ENCODE results near the gene UGT1A7. TPM values are rescaled to one million over a fixed set of nuclear protein-coding genes. Genes with fewer than 3 reads are reported as not detected.

The UGT1A7 gene
- total RNA-seq, 1 donor from 2014 or later = not detected

- no peak for DNase-seq (ENCODE audit: low spot score)
- Mint-ChIP-seq H3K4me3 (ENCODE audit: unreplicated experiment) (no peak overlapping the region), H3K27ac (ENCODE audit: unreplicated experiment) (no peak overlapping the region), H3K27me3 (ENCODE audit: unreplicated experiment) (peaks cover 14% of the 10 kb centered on the region), H3K9me3 (ENCODE audit: unreplicated experiment) (no peaks in the 10 kb centered on the region), H3K36me3 (ENCODE audit: low read depth, unreplicated experiment) (no peaks in the 10 kb centered on the region), H3K4me1 (ENCODE audit: unreplicated experiment) (no peaks in the 10 kb centered on the region)
- TF ChIP-seq CTCF (IDR thresholded peaks at IDR 0.05; ENCODE audit: unreplicated experiment) = no peak
These were observed 117.5 kb downstream of the UGT1A7 start for GRCh38 chr2:233799087-233799665.

DNA sequence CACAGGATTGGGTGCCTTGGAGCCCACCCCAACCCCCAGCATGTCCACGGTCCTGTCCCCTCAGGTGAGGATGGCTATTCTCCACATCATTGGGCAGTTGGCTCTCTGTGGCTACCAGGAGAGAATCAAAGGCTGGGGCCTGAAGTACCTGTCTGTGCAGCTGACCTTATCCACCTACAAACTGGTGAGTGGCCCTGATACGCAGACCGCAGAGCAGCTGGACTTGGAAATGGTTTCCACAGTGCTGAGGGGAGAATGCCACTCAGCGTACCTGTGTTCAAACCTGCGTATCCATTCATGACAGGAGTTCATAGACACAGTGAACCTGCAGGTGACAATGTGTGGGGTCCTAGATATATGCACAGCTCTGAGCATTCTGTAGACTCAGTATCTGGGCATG lies 118.0 kb downstream of the UGT1A7 start:
- H3K9me3 Mint-ChIP-seq (ENCODE audit: unreplicated experiment) = no peaks in the 10 kb centered on the region
- H3K4me1 Mint-ChIP-seq (ENCODE audit: unreplicated experiment) = no peaks in the 10 kb centered on the region
- peaks cover 12% of the 10 kb centered on the region for H3K27me3 Mint-ChIP-seq (ENCODE audit: unreplicated experiment)
- no peak overlapping the region for H3K27ac Mint-ChIP-seq (ENCODE audit: unreplicated experiment)
- no peak overlapping the region for H3K4me3 Mint-ChIP-seq (ENCODE audit: unreplicated experiment)
- no peak for DNase-seq (ENCODE audit: low spot score)
- TF ChIP-seq CTCF (IDR thresholded peaks at IDR 0.05; ENCODE audit: unreplicated experiment) = no peak
- H3K36me3 Mint-ChIP-seq (ENCODE audit: low read depth, unreplicated experiment) = no peaks in the 10 kb centered on the region

DNA sequence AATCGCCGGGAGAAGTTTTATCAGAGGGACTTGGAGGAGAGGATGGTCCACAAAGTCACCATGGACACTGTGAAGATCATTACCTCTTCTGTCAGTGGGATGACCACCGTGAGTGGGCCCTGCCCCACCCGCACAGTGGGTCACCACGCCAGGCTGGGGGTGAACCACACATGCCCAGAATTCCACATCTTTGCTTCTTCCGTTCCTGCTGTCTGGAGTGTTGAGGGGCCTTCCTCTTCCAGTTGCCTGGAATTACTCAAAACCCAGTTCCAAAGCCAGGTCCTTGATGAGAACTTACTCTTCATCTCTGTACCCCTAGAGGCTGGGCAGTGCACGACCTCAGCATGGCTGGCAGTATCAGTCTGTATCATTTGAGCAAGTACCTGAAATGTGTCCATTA lies 118.5 kb downstream of the UGT1A7 start:
- Mint-ChIP-seq H3K4me1 (ENCODE audit: unreplicated experiment) (no peaks in the 10 kb centered on the region), H3K27ac (ENCODE audit: unreplicated experiment) (no peak overlapping the region), H3K9me3 (ENCODE audit: unreplicated experiment) (no peaks in the 10 kb centered on the region), H3K36me3 (ENCODE audit: low read depth, unreplicated experiment) (no peaks in the 10 kb centered on the region), H3K4me3 (ENCODE audit: unreplicated experiment) (no peak overlapping the region), H3K27me3 (ENCODE audit: unreplicated experiment) (peaks cover 11% of the 10 kb centered on the region)
- no peak for DNase-seq (ENCODE audit: low spot score)
- TF ChIP-seq CTCF (IDR thresholded peaks at IDR 0.05; ENCODE audit: unreplicated experiment) = no peak

GRCh38 chr2:233801357-233802131 lies 119.8 kb downstream of the UGT1A7 start:
- no peak for DNase-seq (ENCODE audit: low spot score)
- no peak for TF ChIP-seq CTCF (IDR thresholded peaks at IDR 0.05; ENCODE audit: unreplicated experiment)
- H3K27me3 Mint-ChIP-seq (ENCODE audit: unreplicated experiment) = peaks cover 11% of the 10 kb centered on the region
- H3K9me3 Mint-ChIP-seq (ENCODE audit: unreplicated experiment) = no peaks in the 10 kb centered on the region
- no peaks in the 10 kb centered on the region for H3K36me3 Mint-ChIP-seq (ENCODE audit: low read depth, unreplicated experiment)
- H3K4me1 Mint-ChIP-seq (ENCODE audit: unreplicated experiment) = no peaks in the 10 kb centered on the region
- H3K4me3 Mint-ChIP-seq (ENCODE audit: unreplicated experiment) = no peak overlapping the region
- H3K27ac Mint-ChIP-seq (ENCODE audit: unreplicated experiment) = no peak overlapping the region

- no peak for DNase-seq (ENCODE audit: low spot score)
- H3K4me1 Mint-ChIP-seq (ENCODE audit: unreplicated experiment) = no peaks in the 10 kb centered on the region
- no peak for TF ChIP-seq CTCF (IDR thresholded peaks at IDR 0.05; ENCODE audit: unreplicated experiment)
- no peak overlapping the region for H3K27ac Mint-ChIP-seq (ENCODE audit: unreplicated experiment)
- no peaks in the 10 kb centered on the region for H3K36me3 Mint-ChIP-seq (ENCODE audit: low read depth, unreplicated experiment)
- peaks cover 11% of the 10 kb centered on the region for H3K27me3 Mint-ChIP-seq (ENCODE audit: unreplicated experiment)
- H3K9me3 Mint-ChIP-seq (ENCODE audit: unreplicated experiment) = no peaks in the 10 kb centered on the region
- no peak overlapping the region for H3K4me3 Mint-ChIP-seq (ENCODE audit: unreplicated experiment)
These were observed 120.6 kb downstream of the UGT1A7 start for GRCh38 chr2:233802132-233802815.
